Neural cell (in vitro differentiated cells): ENCODE measurements around the gene PDLIM1. TPM values are rescaled to one million over a fixed set of nuclear protein-coding genes. Genes with fewer than 3 reads are reported as not detected.

Source experiments
- H2AFZ ChIP-seq: fragments of 200-600, 300-800 bp; sonication (generic), shearing (Covaris generic); 2 replicates; pipeline ENCODE4 v1.6.0; 2014; ENCODE audit warnings: low read depth, mild to moderate bottlenecking, antibody characterized with exemption, low read length, moderate library complexity
- H3F3A ChIP-seq: fragments of 200-600 bp; shearing (Covaris generic); 2 replicates; pipeline ENCODE4 v1.6.1; 2016; ENCODE audit warnings: mild to moderate bottlenecking, moderate library complexity, mixed read lengths, antibody characterized with exemption, low read length; ENCODE audit not compliant: insufficient read depth, poor library complexity, severe bottlenecking
- H3K27ac ChIP-seq: fragments of 200-600, 300-800 bp; sonication (generic), shearing (Covaris generic); 2 replicates; pipeline ENCODE4 v1.5.1; 2014; ENCODE audit warnings: mild to moderate bottlenecking, low read length, moderate library complexity
- H3K27me3 ChIP-seq: fragments of 300-800, 200-600 bp; sonication (generic), shearing (Covaris generic); 2 replicates; pipeline ENCODE4 v1.6.0; 2014; ENCODE audit warnings: mild to moderate bottlenecking, low read depth, low read length, moderate library complexity; ENCODE audit not compliant: insufficient read depth
- H3K36me3 ChIP-seq: fragments of 300-800, 200-600 bp; sonication (generic), shearing (Covaris generic); 2 replicates; pipeline ENCODE4 v1.5.1; 2014; ENCODE audit warnings: mild to moderate bottlenecking, antibody characterized with exemption, low read length, moderate library complexity; ENCODE audit not compliant: insufficient read depth
- H3K4me2 ChIP-seq: fragments of 300-800, 200-600 bp; sonication (generic), shearing (Covaris generic); 2 replicates; pipeline ENCODE4 v1.6.0; 2014; ENCODE audit warnings: mild to moderate bottlenecking, low read length
- H3K4me3 ChIP-seq: fragments of 300-800, 200-600 bp; sonication (generic), shearing (Covaris generic); 2 replicates; pipeline ENCODE4 v1.5.1; 2014; ENCODE audit warnings: mild to moderate bottlenecking, low read length, moderate library complexity
- H3K79me2 ChIP-seq: fragments of 200-600 bp; shearing (Covaris generic); replicated peaks from 2 replicates; pipeline ENCODE4 v1.6.0; 2014; ENCODE audit warnings: mild to moderate bottlenecking, low read length, moderate library complexity; ENCODE audit not compliant: insufficient read depth
- H3K9ac ChIP-seq: fragments of 300-800, 200-600 bp; sonication (generic), shearing (Covaris generic); 2 replicates; pipeline ENCODE4 v1.6.1; 2016; ENCODE audit warnings: mild to moderate bottlenecking, low read length, mixed read lengths
- H3K9me2 ChIP-seq: fragments of 200-600 bp; shearing (Covaris generic); 2 replicates; pipeline ENCODE4 v1.6.1; 2016; ENCODE audit warnings: mild to moderate bottlenecking, low read length, mixed read lengths; ENCODE audit not compliant: insufficient read depth
- H3K9me3 ChIP-seq: fragments of 200-600, 300-800 bp; sonication (generic), shearing (Covaris generic); 2 replicates; pipeline ENCODE4 v1.6.1; 2016; ENCODE audit warnings: mild to moderate bottlenecking, mixed run types, low read length, moderate library complexity, mixed read lengths
- H4K20me1 ChIP-seq: fragments of 200-600 bp; shearing (Covaris generic); 2 replicates; pipeline ENCODE4 v1.6.1; 2016; ENCODE audit warnings: mild to moderate bottlenecking, mixed run types; ENCODE audit not compliant: insufficient read depth
- CTCF ChIP-seq: fragments of 450-650 bp; IDR thresholded peaks from 2 replicates; pipeline ENCODE4 v1.5.1; 2014; ENCODE audit warnings: antibody characterized with exemption, mild to moderate bottlenecking, moderate library complexity; ENCODE audit not compliant: poor library complexity, severe bottlenecking
- EP300 ChIP-seq: fragments of 450-650 bp; conservative IDR thresholded peaks from 2 replicates; pipeline ENCODE4 v1.6.1; 2014; ENCODE audit warnings: antibody characterized with exemption, mild to moderate bottlenecking, moderate library complexity; ENCODE audit not compliant: poor library complexity, severe bottlenecking
- EZH2 ChIP-seq: fragments of 200-600, 300-800 bp; shearing (Covaris generic), sonication (generic); IDR thresholded peaks from 2 replicates; pipeline ENCODE4 v1.6.1; 2014; ENCODE audit warnings: antibody characterized with exemption, low read length, borderline replicate concordance, mild to moderate bottlenecking; ENCODE audit not compliant: insufficient read depth, poor library complexity, severe bottlenecking
- MXI1 ChIP-seq: fragments of 450-650 bp; conservative IDR thresholded peaks from 2 replicates; pipeline ENCODE4 v1.6.1; 2014; ENCODE audit warnings: antibody characterized with exemption, mild to moderate bottlenecking; ENCODE audit not compliant: poor library complexity, severe bottlenecking
- POLR2AphosphoS5 ChIP-seq: IDR thresholded peaks from 2 replicates; pipeline ENCODE4 v1.6.1; 2012
- RAD21 ChIP-seq: fragments of 450-650 bp; conservative IDR thresholded peaks from 2 replicates; pipeline ENCODE4 v1.6.1; 2014; ENCODE audit warnings: antibody characterized with exemption, mild to moderate bottlenecking, moderate library complexity
- REST ChIP-seq: IDR thresholded peaks from 2 replicates; pipeline ENCODE4 v1.6.1; 2012; ENCODE audit warnings: borderline replicate concordance
- SMC3 ChIP-seq: fragments of 450-650 bp; conservative IDR thresholded peaks from 2 replicates; pipeline ENCODE4 v1.6.1; 2014; ENCODE audit warnings: antibody characterized with exemption, mild to moderate bottlenecking, moderate library complexity; ENCODE audit not compliant: poor library complexity
- TAF1 ChIP-seq: IDR thresholded peaks from 2 replicates; pipeline ENCODE4 v1.6.1; 2012; ENCODE audit warnings: low read depth
- polyA plus RNA-seq: library from polyadenylated mRNA; depleted of rRNA; stranded (reverse); fragments of >200 nt; gene quantifications from 2 replicates; pipeline ENCODE4 v1.2.3, GENCODE V29; 2014

Gene PDLIM1
- polyA plus RNA-seq, 1 donor from 2014 or later = 1.0 TPM

- Histone ChIP-seq H3K9ac (no peak overlapping the region), H3K36me3 (no peaks in the 10 kb centered on the region), H3F3A (no peaks in the 10 kb centered on the region), H3K4me3 (no peak overlapping the region), H3K9me2 (no peaks in the 10 kb centered on the region), H3K27ac (no peak overlapping the region), H3K79me2 (no peaks in the 10 kb centered on the region), H4K20me1 (no peaks in the 10 kb centered on the region), H3K4me2 (no peak overlapping the region), H2AFZ (no peak overlapping the region), H3K9me3 (no peaks in the 10 kb centered on the region), H3K27me3 (no peaks in the 10 kb centered on the region)
- TF ChIP-seq REST (no peak), RAD21 (no peak), POLR2AphosphoS5 (no peak), SMC3 (no peak), CTCF (no peak), EZH2 (no peak), TAF1 (no peak), MXI1 (no peak), EP300 (no peak)
Observed at GRCh38 chr10:95249467-95249866, 41.3 kb downstream of the PDLIM1 start.

GRCh38 chr10:95248989-95249388, 41.8 kb downstream of the PDLIM1 start:
- no peak for TF ChIP-seq RAD21
- no peak for TF ChIP-seq EZH2
- TF ChIP-seq CTCF = no peak
- no peak for TF ChIP-seq REST
- TF ChIP-seq TAF1 = no peak
- TF ChIP-seq EP300 = no peak
- no peak for TF ChIP-seq SMC3
- TF ChIP-seq POLR2AphosphoS5 = no peak
- TF ChIP-seq MXI1 = no peak
- H3K9ac ChIP-seq = no peak overlapping the region
- H3K9me2 ChIP-seq = no peaks in the 10 kb centered on the region
- no peak overlapping the region for H2AFZ ChIP-seq
- no peak overlapping the region for H3K27ac ChIP-seq
- H3K27me3 ChIP-seq = no peaks in the 10 kb centered on the region
- no peak overlapping the region for H3K4me2 ChIP-seq
- no peaks in the 10 kb centered on the region for H3K36me3 ChIP-seq
- no peak overlapping the region for H3K4me3 ChIP-seq
- no peaks in the 10 kb centered on the region for H3F3A ChIP-seq
- H3K79me2 ChIP-seq = no peaks in the 10 kb centered on the region
- H3K9me3 ChIP-seq = no peaks in the 10 kb centered on the region
- no peaks in the 10 kb centered on the region for H4K20me1 ChIP-seq
